Activated naive CD8-positive, alpha-beta T cell treated with anti-CD3 and anti-CD28 coated beads, Interleukin-2, amount 50 U/mL, for 24 hours (primary cell): Measurements from ENCODE around the gene EPB41L2.

Experiments
- ATAC-seq: fragments of 150-1000 bp; cut with Tn5 transposase; one replicate; pipeline ENCODE4 v1.10.0; 2021
- DNase-seq: peaks from one replicate; pipeline ENCODE4 v3.0.0; 2021
- H3K27ac Mint-ChIP-seq: one replicate; pipeline ENCODE4 v1.8.0; 2021; ENCODE audit warnings: mild to moderate bottlenecking, mixed read lengths
- H3K27me3 Mint-ChIP-seq: one replicate; pipeline ENCODE4 v1.8.0; 2021; ENCODE audit warnings: mixed read lengths
- H3K36me3 Mint-ChIP-seq: one replicate; pipeline ENCODE4 v1.8.0; 2021; ENCODE audit warnings: low read depth, mixed read lengths
- H3K4me1 Mint-ChIP-seq: one replicate; pipeline ENCODE4 v1.8.0; 2021; ENCODE audit warnings: mixed read lengths
- H3K4me3 Mint-ChIP-seq: one replicate; pipeline ENCODE4 v1.8.0; 2021; ENCODE audit warnings: mild to moderate bottlenecking, moderate library complexity, mixed read lengths
- H3K9me3 Mint-ChIP-seq: one replicate; pipeline ENCODE4 v1.8.0; 2021; ENCODE audit warnings: mixed read lengths

Gene EPB41L2

GRCh38 chr6:131035582-131035981 lies 27.5 kb downstream of the EPB41L2 start:
- ATAC-seq: no peak
- Mint-ChIP-seq H3K4me1 (no peaks in the 10 kb centered on the region), H3K27me3 (no peaks in the 10 kb centered on the region), H3K4me3 (no peak overlapping the region), H3K27ac (no peak overlapping the region), H3K9me3 (no peaks in the 10 kb centered on the region), H3K36me3 (no peaks in the 10 kb centered on the region)
- DNase-seq: no peak

GRCh38 chr6:131033631-131034030 lies 29.4 kb downstream of the EPB41L2 start:
- H3K27ac Mint-ChIP-seq: no peak overlapping the region
- peaks cover 3% of the 10 kb centered on the region for H3K4me1 Mint-ChIP-seq
- no peak overlapping the region for H3K4me3 Mint-ChIP-seq
- DNase-seq: no peak
- no peaks in the 10 kb centered on the region for H3K9me3 Mint-ChIP-seq
- ATAC-seq: no peak
- no peaks in the 10 kb centered on the region for H3K36me3 Mint-ChIP-seq
- H3K27me3 Mint-ChIP-seq: no peaks in the 10 kb centered on the region

- H3K9me3 Mint-ChIP-seq: no peaks in the 10 kb centered on the region
- H3K27ac Mint-ChIP-seq: no peak overlapping the region
- no peaks in the 10 kb centered on the region for H3K36me3 Mint-ChIP-seq
- ATAC-seq (peak; percentile 20), DNase-seq (no peak)
- peaks cover 3% of the 10 kb centered on the region for H3K4me1 Mint-ChIP-seq
- no peak overlapping the region for H3K4me3 Mint-ChIP-seq
- H3K27me3 Mint-ChIP-seq: no peaks in the 10 kb centered on the region
Measured at GRCh38 chr6:131029626-131030297, 33.3 kb downstream of the EPB41L2 start.

DNA sequence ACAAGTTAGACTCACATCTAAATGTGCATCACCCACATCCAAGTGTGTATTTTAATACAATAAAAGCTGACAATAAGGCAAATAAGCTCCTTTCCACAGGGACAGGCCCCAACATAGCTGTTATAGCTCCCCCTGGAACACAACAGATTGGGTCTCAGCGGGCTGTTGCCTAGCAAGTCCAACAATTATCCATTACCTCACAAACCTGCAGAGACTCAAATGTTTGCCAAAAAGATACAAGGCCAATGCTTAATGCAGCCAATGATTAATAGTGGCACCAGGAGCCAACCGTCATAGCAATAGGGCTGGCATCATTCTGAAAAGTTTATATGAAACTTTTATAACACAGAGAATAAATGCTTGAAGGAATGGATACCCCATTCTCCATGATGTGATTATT lies 35.7 kb downstream of the EPB41L2 start:
- H3K27me3 Mint-ChIP-seq: no peaks in the 10 kb centered on the region
- H3K4me3 Mint-ChIP-seq: no peak overlapping the region

DNA sequence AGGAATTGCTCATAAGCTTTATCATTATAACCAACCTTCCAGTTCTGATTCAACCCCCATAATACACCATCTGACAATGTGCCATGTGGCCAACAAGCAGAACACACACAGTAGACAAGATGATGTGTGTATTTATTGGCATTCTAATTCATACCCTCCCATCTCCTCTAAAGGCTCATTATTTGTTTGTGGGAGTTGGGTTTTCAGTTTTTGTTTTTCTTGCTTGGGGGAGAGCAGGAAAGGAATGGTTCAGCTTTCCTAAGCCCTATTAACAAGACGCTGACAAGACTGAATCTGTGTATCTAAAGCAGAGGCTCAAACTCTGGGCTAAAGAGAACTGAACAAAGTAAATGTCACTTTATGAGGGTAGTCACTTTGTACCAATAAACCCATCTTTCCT lies 36.8 kb downstream of the EPB41L2 start:
- Mint-ChIP-seq H3K27ac (no peak overlapping the region), H3K4me3 (no peak overlapping the region), H3K4me1 (peaks cover 3% of the 10 kb centered on the region), H3K27me3 (no peaks in the 10 kb centered on the region), H3K9me3 (no peaks in the 10 kb centered on the region), H3K36me3 (no peaks in the 10 kb centered on the region)
- no peak for DNase-seq
- no peak for ATAC-seq

More for the DNA sequence above, 35.7 kb downstream of the EPB41L2 start:
- Mint-ChIP-seq H3K27ac (no peak overlapping the region), H3K4me1 (peaks cover 3% of the 10 kb centered on the region), H3K9me3 (no peaks in the 10 kb centered on the region), H3K36me3 (no peaks in the 10 kb centered on the region)
- no peak for ATAC-seq
- no peak for DNase-seq

DNA sequence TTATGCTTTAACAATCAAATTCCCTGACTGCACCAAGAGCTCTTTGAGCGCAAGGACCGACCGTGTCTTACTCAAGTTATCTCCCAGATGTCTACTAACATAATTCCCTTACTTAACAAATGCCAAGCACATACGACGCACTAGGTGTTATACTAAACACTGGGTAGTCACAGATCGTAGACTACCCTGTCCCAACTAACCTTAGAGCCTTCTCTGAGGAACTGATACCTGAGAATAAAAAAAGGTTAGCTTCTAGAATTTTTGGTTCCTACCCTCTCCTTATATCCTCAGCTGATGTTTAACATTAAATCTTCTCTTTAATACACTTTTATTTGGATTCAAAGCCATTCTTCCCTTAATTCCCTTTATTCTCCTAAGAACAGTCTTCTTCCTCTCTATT lies 38.5 kb downstream of the EPB41L2 start:
- Mint-ChIP-seq H3K4me3 (no peak overlapping the region), H3K27me3 (no peaks in the 10 kb centered on the region), H3K4me1 (peaks cover 1% of the 10 kb centered on the region), H3K36me3 (no peaks in the 10 kb centered on the region), H3K9me3 (no peaks in the 10 kb centered on the region), H3K27ac (no peak overlapping the region)
- DNase-seq: no peak
- ATAC-seq: no peak

GRCh38 chr6:131023834-131024504 lies 39.1 kb downstream of the EPB41L2 start:
- Mint-ChIP-seq H3K4me1 (no peaks in the 10 kb centered on the region), H3K4me3 (no peak overlapping the region), H3K27ac (no peak overlapping the region), H3K27me3 (no peaks in the 10 kb centered on the region), H3K36me3 (no peaks in the 10 kb centered on the region), H3K9me3 (no peaks in the 10 kb centered on the region)
- ATAC-seq (no peak), DNase-seq (no peak)

DNA sequence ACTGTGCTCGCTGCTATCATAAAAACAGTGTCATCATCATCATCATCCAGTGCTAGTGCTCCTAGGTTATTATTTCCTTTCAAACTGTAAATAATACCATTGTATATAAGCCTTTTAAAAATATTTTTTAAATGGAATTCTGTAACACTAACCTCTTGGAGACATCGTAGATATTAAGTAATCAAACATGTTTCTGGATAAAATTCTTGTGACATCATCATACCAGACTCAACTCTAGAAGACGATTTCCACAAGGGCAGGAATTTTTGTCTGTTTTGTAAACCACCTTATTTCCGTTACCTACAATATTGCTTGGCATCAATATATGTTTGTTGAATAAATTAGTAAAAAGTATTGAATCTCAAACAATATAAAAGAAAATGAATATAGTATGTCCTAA lies 40.4 kb downstream of the EPB41L2 start:
- Mint-ChIP-seq H3K27ac (no peak overlapping the region), H3K27me3 (no peaks in the 10 kb centered on the region), H3K36me3 (no peaks in the 10 kb centered on the region), H3K4me1 (no peaks in the 10 kb centered on the region), H3K4me3 (no peak overlapping the region), H3K9me3 (no peaks in the 10 kb centered on the region)
- ATAC-seq: no peak
- no peak for DNase-seq

DNA sequence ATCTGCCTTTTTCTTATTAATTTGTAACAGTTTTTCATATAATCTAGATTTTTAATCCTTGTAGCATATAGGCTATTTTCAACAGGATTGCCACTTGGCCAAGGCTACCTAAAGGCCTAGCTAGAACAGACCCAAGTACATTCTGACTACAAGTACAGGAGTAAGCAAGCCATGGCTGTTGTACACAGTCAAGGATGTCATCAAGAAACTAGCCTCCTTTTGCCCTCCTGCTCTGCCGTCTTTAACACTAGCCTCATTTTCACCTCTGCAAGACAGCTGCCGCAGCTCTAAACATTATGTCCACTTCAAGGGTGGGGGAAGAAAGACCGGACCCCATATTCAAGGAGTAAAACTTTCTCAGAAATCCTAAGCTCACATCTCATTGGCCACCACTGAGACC lies 45.1 kb downstream of the EPB41L2 start:
- H3K9me3 Mint-ChIP-seq: no peaks in the 10 kb centered on the region
- H3K27me3 Mint-ChIP-seq: no peaks in the 10 kb centered on the region
- ATAC-seq: no peak
- H3K4me1 Mint-ChIP-seq: no peaks in the 10 kb centered on the region
- H3K27ac Mint-ChIP-seq: no peak overlapping the region
- no peak overlapping the region for H3K4me3 Mint-ChIP-seq
- H3K36me3 Mint-ChIP-seq: no peaks in the 10 kb centered on the region
- DNase-seq: no peak

DNA sequence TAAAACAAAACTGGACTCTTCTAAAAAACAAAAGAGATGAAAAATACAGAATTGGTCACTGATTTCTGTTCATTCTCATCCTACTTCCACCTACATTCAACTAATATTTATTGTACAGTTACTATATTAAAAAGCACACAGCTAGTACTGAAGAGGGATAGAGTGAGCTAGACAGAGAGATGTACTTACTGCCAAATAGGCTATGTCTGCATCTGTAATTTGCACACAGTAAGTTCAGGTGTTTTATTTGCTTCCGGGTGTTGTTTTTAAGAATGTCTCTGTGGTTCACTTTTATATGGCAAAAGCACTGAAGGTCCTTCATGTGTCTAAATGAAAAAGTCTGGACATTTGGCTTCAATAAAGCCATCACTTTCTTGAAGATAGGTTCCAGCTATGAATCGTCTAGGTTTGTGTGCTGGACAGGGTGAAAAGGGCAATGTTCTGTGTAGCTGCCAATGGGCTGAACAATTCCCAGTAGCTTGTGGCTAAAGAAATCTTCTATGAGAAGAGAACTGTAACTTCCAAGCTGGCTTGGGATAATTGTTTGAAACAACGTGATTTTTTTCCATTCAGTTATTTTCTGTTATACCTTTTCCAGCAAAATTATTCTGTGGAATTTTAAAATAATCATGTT lies 47.3 kb downstream of the EPB41L2 start:
- Mint-ChIP-seq H3K27ac (no peak overlapping the region), H3K9me3 (no peaks in the 10 kb centered on the region), H3K4me3 (no peak overlapping the region), H3K36me3 (no peaks in the 10 kb centered on the region), H3K4me1 (no peaks in the 10 kb centered on the region), H3K27me3 (no peaks in the 10 kb centered on the region)
- DNase-seq: no peak
- no peak for ATAC-seq

- DNase-seq (no peak), ATAC-seq (no peak)
- no peaks in the 10 kb centered on the region for H3K9me3 Mint-ChIP-seq
- no peak overlapping the region for H3K4me3 Mint-ChIP-seq
- H3K27me3 Mint-ChIP-seq: no peaks in the 10 kb centered on the region
- no peak overlapping the region for H3K27ac Mint-ChIP-seq
- H3K4me1 Mint-ChIP-seq: no peaks in the 10 kb centered on the region
- H3K36me3 Mint-ChIP-seq: no peaks in the 10 kb centered on the region
Measured at GRCh38 chr6:131015025-131015591, 47.9 kb downstream of the EPB41L2 start.

GRCh38 chr6:131014080-131014776 lies 48.8 kb downstream of the EPB41L2 start:
- Mint-ChIP-seq H3K4me3 (no peak overlapping the region), H3K4me1 (no peaks in the 10 kb centered on the region), H3K27me3 (no peaks in the 10 kb centered on the region), H3K27ac (no peak overlapping the region), H3K36me3 (no peaks in the 10 kb centered on the region), H3K9me3 (peaks cover 8% of the 10 kb centered on the region)
- ATAC-seq (no peak), DNase-seq (no peak)

DNA sequence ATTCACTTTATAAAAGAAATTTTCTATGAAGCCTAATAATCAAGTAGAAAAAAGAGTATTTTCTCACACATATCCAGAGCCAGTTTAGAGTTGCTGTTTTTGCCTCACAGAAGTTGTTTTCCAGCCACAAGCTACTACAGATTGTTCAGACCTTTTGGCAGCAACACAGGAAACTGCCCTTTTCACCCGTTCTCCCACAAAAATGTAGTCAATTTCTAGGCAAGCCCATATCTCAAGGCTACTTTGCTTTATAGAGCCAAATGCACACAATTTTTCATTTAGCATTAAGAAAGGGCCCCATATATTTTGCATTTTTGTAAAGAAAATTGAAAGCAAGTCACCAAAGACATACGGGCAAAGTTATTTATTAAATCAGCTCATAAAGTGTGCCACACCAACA lies 49.5 kb downstream of the EPB41L2 start:
- H3K36me3 Mint-ChIP-seq: peaks cover 4% of the 10 kb centered on the region
- no peak overlapping the region for H3K4me3 Mint-ChIP-seq
- H3K27ac Mint-ChIP-seq: no peak overlapping the region
- no peaks in the 10 kb centered on the region for H3K27me3 Mint-ChIP-seq
- H3K9me3 Mint-ChIP-seq: peaks cover 13% of the 10 kb centered on the region
- no peaks in the 10 kb centered on the region for H3K4me1 Mint-ChIP-seq
- DNase-seq: no peak
- no peak for ATAC-seq

- DNase-seq (no peak), ATAC-seq (no peak)
- peaks cover 16% of the 10 kb centered on the region for H3K36me3 Mint-ChIP-seq
- H3K4me1 Mint-ChIP-seq: no peaks in the 10 kb centered on the region
- H3K27ac Mint-ChIP-seq: no peak overlapping the region
- peaks cover 28% of the 10 kb centered on the region for H3K9me3 Mint-ChIP-seq
- H3K4me3 Mint-ChIP-seq: no peak overlapping the region
- H3K27me3 Mint-ChIP-seq: no peaks in the 10 kb centered on the region
Measured at GRCh38 chr6:131009790-131010189, 53.3 kb downstream of the EPB41L2 start.
